Fibroblast of lung (primary cell): Measurements from ENCODE around the gene PROX2.

Experiments
- EZH2 ChIP-seq: IDR thresholded peaks from 2 replicates; pipeline ENCODE4 v1.5.1; 2012; ENCODE audit warnings: low read length, control low read depth, mild to moderate bottlenecking; ENCODE audit errors: missing control alignments
- TF ChIP-seq, protein P1 (sequence below), 2 donors: IDR thresholded peaks in 1 of 2; conservative IDR thresholded peaks in 1 of 2; 1 replicate in 1 of 2; 2 replicates in 1 of 2; pipeline ENCODE4 v1.5.1; 2011 to 2012; ENCODE audit warnings: low read length in 2 of 2, control low read depth in 1 of 2, inconsistent platforms in 1 of 2, low read depth in 1 of 2, mild to moderate bottlenecking in 1 of 2

DNA sequence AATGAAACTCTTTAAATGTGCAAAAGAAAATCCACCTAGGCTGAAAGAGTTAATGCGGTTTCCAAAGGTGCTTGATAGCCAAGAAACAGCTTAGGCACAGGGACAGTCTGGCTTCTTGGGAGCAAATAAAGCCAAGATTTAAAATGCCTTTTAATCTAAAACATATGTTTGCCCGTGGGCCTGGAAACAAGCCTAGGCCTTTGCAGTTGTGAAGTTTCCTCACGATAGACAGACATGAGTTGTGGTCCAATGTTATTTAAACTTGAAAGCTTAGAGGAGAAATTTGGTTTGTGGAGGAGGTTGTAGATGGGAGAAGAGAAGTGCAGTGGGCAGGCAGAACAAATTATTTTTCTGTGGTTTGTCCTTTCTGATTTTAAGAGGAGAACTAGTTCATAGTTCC is 29.8 kb downstream of the PROX2 start:
- no peak for TF ChIP-seq EZH2
- TF ChIP-seq, protein P1, sequence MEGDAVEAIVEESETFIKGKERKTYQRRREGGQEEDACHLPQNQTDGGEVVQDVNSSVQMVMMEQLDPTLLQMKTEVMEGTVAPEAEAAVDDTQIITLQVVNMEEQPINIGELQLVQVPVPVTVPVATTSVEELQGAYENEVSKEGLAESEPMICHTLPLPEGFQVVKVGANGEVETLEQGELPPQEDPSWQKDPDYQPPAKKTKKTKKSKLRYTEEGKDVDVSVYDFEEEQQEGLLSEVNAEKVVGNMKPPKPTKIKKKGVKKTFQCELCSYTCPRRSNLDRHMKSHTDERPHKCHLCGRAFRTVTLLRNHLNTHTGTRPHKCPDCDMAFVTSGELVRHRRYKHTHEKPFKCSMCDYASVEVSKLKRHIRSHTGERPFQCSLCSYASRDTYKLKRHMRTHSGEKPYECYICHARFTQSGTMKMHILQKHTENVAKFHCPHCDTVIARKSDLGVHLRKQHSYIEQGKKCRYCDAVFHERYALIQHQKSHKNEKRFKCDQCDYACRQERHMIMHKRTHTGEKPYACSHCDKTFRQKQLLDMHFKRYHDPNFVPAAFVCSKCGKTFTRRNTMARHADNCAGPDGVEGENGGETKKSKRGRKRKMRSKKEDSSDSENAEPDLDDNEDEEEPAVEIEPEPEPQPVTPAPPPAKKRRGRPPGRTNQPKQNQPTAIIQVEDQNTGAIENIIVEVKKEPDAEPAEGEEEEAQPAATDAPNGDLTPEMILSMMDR (conservative IDR thresholded peaks at IDR 0.05 in 1 of 2, IDR thresholded peaks at IDR 0.05 in 1 of 2; ENCODE audit: low read depth in 1 of 2, low read length in 2 of 2), result no peak
